ENCODE results near the gene AOC2. TPM values are rescaled to one million over a fixed set of nuclear protein-coding genes. Genes with fewer than 3 reads are reported as not detected.

AOC2 gene
- total RNA-seq, 1 donor from 2014 or later = 2.2 TPM

DNA sequence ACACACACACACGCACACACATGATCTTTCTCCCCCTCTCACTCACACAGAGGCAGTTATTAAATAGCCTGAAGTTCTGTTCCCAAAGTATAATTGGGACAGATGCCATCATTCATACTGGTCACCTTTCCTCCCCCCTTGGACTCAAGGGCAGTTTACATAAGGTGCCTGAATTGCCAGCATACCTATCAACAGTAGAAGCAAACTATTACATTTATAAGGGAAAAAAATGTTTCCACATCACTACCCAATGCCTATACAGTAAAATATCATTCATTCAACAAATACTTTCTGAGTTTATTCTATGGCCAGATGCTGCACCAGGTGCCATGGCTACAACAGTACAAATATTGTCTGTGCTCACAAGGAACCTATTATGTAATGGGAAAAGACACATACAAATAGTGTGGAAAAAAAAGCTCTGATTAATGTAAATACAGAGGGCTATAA is 39.4 kb upstream of the AOC2 start:
- DNase-seq (ENCODE audit: extremely low spot score in 2 of 2) = no peak
- intact Hi-C loops (cut with DNase I) = no loop called here
- TF ChIP-seq POLR2AphosphoS5 (IDR thresholded peaks at IDR 0.05; ENCODE audit: insufficient read depth in 1 of 2, low read depth in 1 of 2) (no peak), POLR2A (IDR thresholded peaks at IDR 0.05) (no peak)
- TF ChIP-seq, protein P1, sequence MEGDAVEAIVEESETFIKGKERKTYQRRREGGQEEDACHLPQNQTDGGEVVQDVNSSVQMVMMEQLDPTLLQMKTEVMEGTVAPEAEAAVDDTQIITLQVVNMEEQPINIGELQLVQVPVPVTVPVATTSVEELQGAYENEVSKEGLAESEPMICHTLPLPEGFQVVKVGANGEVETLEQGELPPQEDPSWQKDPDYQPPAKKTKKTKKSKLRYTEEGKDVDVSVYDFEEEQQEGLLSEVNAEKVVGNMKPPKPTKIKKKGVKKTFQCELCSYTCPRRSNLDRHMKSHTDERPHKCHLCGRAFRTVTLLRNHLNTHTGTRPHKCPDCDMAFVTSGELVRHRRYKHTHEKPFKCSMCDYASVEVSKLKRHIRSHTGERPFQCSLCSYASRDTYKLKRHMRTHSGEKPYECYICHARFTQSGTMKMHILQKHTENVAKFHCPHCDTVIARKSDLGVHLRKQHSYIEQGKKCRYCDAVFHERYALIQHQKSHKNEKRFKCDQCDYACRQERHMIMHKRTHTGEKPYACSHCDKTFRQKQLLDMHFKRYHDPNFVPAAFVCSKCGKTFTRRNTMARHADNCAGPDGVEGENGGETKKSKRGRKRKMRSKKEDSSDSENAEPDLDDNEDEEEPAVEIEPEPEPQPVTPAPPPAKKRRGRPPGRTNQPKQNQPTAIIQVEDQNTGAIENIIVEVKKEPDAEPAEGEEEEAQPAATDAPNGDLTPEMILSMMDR (IDR thresholded peaks at IDR 0.05) = no peak
- H3K27me3 ChIP-seq = no peaks in the 10 kb centered on the region
- H3K9me3 ChIP-seq = no peaks in the 10 kb centered on the region
- no peak overlapping the region for H3K4me3 ChIP-seq
- H3K4me1 ChIP-seq = no peaks in the 10 kb centered on the region
- H3K36me3 ChIP-seq = peaks cover 0 to 9% of the 10 kb centered on the region in 2 donors
- no peak overlapping the region for H3K27ac ChIP-seq

DNA sequence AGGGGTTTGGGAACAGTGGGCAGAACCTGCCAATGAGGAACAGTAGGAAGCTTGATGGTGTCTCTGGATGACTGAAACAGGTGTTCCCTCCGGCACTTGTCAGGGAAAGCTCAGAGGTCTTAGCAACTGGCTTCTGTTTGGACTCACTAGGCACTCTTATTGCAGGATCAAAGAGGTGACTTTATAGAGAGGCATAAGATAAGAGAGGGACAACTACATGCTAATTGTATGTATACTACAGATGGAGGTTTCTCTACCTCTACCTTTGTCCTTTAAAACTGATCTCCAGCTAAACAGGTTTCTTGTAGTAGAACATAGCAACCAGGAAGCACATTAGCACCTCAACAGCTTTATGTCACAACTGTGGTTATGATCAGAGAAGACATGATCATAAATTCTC is 38.1 kb upstream of the AOC2 start:
- H3K27ac ChIP-seq = no peak overlapping the region
- DNase-seq (ENCODE audit: extremely low spot score in 2 of 2) = no peak
- no peak for TF ChIP-seq POLR2AphosphoS5 (IDR thresholded peaks at IDR 0.05; ENCODE audit: insufficient read depth in 1 of 2, low read depth in 1 of 2)
- TF ChIP-seq, protein P1 (IDR thresholded peaks at IDR 0.05) = no peak
- no peak for TF ChIP-seq POLR2A (IDR thresholded peaks at IDR 0.05)
- no peaks in the 10 kb centered on the region for H3K27me3 ChIP-seq
- H3K36me3 ChIP-seq = peaks cover 0 to 22% of the 10 kb centered on the region in 2 donors
- H3K9me3 ChIP-seq = no peaks in the 10 kb centered on the region
- intact Hi-C loops (cut with DNase I) = no loop called here
- H3K4me1 ChIP-seq = no peaks in the 10 kb centered on the region
- no peak overlapping the region for H3K4me3 ChIP-seq

DNA sequence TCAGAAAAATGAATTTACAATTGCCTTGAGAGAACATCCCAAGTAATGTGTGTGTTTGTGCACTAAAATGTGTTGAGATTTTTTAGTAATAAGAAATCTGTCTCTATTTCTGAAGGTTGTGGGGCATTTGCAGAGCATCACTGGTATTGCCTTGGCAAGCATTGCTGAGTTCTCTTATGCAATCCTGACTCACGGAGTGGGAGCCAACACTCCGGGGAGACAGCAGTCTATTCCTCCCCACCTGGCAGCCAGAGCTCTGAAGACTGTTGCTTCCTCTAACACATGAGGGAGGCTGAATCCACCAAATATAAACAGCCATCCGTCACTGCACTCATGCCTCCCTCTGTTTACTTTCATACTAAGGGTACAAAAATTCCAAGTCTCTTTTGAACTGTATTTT is 35.1 kb upstream of the AOC2 start:
- Histone ChIP-seq H3K36me3 (peaks cover 0 to 41% of the 10 kb centered on the region in 2 donors), H3K27me3 (no peaks in the 10 kb centered on the region), H3K4me1 (no peaks in the 10 kb centered on the region), H3K27ac (no peak overlapping the region), H3K9me3 (no peaks in the 10 kb centered on the region), H3K4me3 (no peak overlapping the region)
- intact Hi-C loops (cut with DNase I) = no loop called here
- no peak for TF ChIP-seq POLR2AphosphoS5 (IDR thresholded peaks at IDR 0.05; ENCODE audit: insufficient read depth in 1 of 2, low read depth in 1 of 2)
- TF ChIP-seq, protein P1 (IDR thresholded peaks at IDR 0.05) = no peak
- TF ChIP-seq POLR2A (IDR thresholded peaks at IDR 0.05) = no peak
- no peak for DNase-seq (ENCODE audit: extremely low spot score in 2 of 2)

DNA sequence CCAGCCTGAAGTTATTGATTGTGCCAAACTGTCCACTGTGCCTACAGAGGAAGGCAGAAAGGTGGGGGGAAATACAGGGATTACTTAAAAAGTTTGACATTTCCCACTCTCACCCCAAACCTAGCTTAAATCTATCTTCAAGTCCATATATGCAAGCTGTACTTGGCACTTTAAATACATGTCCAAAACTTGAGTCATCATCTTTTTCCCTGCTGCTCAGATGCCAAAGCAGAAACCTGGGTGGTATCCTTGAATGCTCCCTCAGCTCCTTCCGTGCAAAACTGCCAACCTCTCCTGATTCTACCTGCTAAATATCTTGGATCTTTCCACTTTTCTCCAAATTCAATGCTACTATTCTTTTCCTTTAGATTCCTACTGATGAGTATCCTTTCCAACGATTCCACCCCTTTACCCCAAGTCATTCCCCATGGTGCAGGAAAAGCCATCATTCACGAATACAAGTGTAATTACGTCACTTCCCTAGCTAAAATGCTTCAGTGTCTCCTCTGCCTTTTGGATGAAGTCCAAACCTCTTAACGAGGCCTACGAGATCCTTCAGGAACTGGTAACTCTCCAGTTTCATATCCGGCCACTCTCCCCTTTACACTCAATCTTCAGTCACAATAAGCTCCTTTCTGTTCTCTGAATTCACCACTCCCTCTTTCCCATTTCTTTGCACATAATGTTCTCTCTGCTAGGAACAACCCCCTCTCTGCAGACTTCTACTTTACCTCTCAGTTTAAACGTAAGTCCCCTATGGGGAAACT is 29.6 kb upstream of the AOC2 start:
- intact Hi-C loops (cut with DNase I) = loop anchor here (10.0 kb wide), 1 partner anchor 110 kb away; no protein-coding TSS in a partner anchor
- H3K27ac ChIP-seq = no peak overlapping the region

More for the DNA sequence above, 29.6 kb upstream of the AOC2 start:
- TF ChIP-seq, protein P1 (IDR thresholded peaks at IDR 0.05) = no peak
- TF ChIP-seq POLR2A (IDR thresholded peaks at IDR 0.05) (no peak), POLR2AphosphoS5 (IDR thresholded peaks at IDR 0.05; ENCODE audit: insufficient read depth in 1 of 2, low read depth in 1 of 2) (no peak)
- no peaks in the 10 kb centered on the region for H3K4me1 ChIP-seq
- DNase-seq (ENCODE audit: extremely low spot score in 2 of 2) = no peak
- H3K4me3 ChIP-seq = no peak overlapping the region
- H3K9me3 ChIP-seq = no peaks in the 10 kb centered on the region
- peaks cover 0 to 83% of the 10 kb centered on the region in 2 donors for H3K36me3 ChIP-seq
- H3K27me3 ChIP-seq = no peaks in the 10 kb centered on the region

Measured in vagina (tissue), 2 donors.